SKM-1 treated with dmso at 0.1 percent for 144 hours (cell line): Measurements from ENCODE around the gene TLE4.
"Not testable (repeated sequence)": the region's sequence is repeated elsewhere in the genome, so short reads cannot be mapped to it uniquely, and the experiment has no call there.

Experiments used
- DNase-seq: peaks from one replicate; lab custom pipeline; 2025; ENCODE audit not compliant: unreplicated experiment; lab: John Stamatoyannopoulos, UW

TLE4 gene

DNA sequence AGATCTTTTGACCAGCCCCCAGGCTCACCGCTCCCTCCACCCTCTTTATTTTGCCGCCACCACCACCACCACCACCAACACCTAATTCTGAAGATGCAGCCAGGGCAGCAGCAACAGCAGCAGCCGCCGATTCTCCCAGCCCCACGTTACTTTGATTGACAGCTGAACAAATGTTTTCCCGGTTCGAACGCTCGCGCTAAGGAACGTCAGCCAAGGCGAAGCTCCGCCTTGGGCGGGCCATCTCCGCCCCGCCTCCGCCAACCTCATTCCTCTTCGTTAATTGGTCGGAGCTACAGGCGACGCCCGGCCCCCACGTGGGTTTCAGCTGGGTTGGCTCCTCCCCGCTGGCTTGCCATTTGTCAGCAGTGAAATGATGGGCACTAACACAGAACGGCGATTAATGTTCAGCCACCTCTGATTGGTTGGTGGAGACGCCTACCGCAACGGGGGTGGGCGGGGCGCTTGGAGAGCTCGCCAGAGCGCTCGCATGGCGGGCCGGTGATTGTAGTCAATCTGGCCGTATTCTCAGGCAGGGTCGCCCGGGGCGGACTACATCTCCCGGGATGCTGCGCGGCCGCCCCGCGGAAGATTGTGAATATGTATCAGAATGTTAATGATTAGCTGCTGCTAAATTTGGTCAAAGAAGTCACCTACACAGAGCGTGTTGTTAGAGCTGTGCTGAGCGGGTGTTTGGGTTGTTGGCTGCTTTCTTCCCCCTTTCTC, at the start of gene TLE4:
Gene TLE4, plus strand, starts transcription at position 657 of the 723 bp plus-strand sequence. CDS start 826 bp downstream, outside the sequence.
- DNase-seq: peak; percentile 92

DNA sequence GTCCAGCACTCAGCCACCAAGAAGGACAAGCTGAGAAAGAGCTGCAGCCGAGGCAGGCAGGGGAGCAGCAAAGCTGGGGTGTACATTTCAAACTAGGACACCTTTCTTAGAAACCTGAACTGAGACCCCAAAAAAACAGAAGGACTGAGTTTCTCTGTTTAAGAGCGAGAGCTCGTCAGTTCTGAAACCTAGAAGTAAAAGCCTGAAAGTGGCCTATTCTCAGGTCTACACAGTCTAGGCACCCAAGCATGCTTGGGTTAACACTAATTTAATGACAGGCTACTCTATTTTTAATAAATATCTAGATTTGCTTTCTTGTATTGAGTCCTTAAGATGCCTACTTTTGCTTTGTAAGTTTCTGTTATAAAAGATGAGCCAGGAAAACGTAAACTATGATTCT, 49.0 kb upstream of the TLE4 start:
- no peak for DNase-seq

DNA sequence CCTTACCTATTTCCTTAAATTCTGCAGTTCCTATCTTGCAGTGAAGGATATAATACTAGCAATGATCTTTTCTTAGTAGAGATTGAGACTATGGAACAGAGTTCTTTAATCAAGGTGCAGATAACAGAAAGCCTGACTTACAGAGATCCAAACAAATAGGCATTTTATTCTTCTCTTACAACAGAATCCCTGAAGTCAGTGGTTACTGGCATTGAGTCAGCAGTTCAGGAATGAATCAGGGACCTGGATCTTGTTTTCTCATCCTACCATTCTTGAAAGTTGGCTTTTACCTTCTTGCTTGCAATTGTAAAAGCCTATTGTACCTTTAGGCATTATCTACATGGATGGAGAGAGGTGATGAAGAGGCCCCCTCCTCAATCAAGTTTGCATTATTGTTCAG, 47.5 kb upstream of the TLE4 start:
- DNase-seq: no peak

DNA sequence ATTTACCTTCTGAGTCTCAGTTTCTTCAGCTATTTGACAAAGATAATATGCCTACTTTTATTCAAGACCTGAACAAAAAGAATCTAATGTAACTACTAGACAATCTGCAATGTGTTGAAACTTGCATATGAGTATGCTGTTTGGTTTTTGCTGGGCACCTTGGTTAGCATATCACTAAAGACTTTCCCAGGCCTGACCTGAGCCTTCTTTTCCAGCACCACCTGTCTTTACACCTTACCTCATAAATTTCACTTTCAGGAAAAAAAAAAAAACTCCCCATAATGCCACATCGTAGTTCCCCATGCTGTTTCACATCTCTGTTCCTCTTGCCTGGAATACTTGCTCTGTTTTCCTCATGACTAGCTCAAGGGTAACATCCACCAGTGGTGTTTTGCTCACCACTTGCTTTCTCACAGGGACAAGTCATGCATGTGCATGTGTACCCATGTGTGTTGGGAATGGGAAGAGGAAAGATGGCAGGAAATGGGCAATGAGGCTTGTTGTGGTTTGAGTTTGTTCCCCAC, 45.6 kb upstream of the TLE4 start:
- no peak for DNase-seq

DNA sequence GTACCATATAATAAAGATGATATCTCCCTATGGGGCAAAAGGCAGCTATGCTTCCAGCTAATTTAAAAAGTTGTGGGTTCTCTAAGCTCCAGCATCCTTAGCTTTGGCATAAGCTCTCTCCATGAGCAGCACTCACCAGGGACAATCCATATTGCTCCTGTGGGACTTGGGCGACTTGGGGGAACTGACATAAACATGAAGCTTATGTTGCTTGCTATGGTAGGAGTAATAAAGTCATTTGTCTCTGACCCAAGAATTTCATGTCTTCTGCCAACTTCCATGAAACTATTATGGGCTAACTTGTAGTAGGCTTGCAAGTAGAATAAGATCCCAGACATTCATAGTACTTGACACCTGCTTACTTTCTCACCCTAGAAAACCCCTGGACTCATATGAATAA, 36.2 kb upstream of the TLE4 start:
- no peak for DNase-seq

DNA sequence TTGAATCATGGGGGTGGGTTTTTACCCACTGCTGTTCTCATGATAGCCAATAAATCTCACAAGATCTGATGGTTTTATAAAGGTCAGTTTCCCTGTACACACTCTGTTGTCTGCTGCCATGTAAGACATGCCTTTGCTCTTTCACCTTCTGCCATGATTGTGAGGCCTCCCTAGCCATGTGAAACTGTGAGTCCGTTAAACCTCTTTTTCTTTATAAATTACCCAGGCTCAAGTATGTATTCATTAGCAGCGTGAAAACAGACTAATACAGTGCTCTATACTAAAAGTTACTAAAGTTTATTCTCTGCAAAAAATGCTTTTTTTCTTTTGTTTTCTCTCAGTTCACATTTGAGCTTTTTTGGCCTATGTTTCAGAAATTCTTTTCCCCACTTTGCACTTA, 33.9 kb upstream of the TLE4 start:
- DNase-seq: no peak

DNA sequence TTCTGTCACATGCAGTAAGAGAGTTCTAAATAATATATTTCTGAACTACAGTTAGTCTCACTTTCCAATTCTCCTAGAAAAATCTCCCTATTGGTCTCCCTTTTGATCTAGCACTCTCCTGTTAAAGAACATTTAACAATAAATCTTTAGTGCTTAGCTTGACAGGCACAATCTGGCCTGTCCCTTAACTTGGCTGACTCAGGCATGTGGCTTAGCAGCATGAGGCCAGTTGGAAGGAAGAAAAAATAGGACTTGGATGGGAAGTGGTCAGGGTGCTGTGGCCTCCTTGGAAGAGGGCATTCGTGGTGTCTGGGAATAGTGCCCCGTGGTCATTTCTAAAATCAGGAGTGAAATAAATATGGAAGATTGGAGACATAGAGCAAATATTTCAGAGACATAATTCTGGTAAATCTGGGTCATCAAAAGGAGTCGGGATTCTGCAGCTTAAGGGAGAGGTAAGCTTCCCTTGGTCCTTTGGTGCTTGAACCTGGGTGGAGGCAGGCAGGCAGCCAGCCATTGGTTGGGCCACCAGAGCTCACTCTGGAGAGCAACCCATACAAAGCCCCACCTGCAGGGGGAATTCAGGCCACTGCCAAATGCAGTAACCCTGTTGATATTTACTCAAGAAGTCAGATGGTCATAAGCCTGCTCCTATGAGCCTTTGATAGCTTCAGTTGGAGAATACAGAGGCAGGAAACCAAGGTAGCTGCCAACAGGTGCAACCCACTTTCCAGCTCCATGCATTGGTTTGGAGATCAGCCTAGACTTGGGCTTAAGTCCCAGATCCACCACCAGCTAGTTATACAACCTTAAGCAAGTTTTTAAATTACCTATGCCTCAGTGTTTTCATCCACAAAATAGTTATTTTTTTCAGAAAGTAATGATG, 28.8 kb upstream of the TLE4 start:
- DNase-seq: no peak

DNA sequence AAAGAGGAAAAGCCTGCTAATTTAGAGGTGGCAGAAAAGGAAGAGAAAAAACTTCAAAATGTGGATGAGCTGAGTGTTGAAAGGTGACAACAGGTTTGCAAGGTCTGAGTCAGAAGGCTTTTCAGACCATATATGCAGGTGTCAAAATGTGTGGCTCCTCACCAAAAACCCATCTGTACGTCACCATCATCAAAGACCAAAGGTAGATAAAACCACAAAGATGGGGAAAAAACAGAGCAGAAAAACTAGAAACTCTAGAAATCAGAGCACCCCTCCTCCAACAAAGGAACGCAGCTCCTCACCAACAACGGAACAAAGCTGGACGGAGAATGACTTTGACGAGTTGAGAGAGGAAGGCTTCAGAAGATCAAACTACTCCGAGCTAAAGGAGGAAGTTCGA, 27.4 kb upstream of the TLE4 start:
- not testable (repeated sequence) for DNase-seq

DNA sequence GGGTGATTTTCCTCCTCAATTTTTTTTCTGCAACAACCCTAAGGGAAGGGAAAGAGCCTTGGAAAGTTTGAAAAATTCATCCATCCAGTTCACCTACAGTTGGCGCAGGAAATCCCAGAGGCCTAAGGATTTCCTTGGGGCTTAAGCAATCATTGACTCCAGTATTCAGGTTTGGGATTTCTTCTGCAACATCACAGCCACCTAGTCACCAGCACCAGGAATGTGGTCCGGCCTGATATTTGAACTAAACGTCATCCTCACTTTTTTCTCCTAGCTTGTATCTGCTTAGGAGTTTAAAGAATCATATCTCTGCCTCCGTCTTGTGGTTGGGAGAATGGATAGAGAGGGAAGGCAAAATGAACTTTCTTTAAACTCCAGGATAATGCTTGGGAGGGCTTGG, 20.2 kb upstream of the TLE4 start:
- no peak for DNase-seq

DNA sequence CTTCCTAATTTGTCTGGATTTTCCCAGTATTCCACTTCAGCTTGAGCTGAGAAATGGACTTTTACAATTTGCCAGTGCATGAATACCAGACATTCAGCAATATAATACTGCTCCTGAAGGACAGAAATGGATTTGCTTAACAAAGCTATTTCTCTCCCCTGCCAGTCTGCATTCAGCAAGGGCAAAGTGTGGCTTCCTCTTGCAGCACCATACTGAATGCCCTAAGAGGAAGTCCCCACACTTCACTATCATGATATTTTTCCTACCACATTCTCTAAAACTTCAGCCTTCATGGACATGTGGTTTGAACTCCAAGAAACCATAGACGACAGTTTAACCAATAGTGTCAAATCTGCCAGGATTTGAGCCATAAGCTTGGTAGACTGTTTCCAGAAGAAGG, 19.8 kb upstream of the TLE4 start:
- no peak for DNase-seq

DNA sequence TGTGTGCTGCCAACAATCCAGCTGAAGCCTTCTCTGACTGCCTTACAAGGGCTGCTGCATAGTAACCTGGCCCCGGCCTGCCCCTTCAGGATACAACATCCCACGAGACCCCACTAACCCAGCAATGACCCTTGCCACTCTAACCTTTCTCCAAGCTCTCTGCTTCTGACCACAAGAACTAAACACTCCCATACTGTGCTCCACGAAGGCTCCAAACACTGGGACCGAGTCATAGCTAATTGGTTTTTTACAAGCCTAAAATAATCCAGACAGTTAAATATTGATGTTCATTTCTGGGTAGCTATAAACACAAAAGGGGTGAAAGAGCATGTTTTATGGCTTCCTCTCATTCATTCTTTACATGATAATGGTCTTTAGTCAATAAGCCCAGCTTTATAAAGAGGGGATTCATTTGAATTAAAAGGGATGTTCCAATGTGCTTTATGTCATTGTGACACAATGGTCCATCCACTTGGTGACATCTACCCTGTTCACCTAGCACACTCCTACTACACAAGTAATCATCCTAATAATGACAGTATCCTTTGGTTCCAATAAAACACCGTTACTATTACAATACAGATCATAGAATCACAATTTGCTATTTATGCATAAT, 16.2 kb upstream of the TLE4 start:
- no peak for DNase-seq

DNA sequence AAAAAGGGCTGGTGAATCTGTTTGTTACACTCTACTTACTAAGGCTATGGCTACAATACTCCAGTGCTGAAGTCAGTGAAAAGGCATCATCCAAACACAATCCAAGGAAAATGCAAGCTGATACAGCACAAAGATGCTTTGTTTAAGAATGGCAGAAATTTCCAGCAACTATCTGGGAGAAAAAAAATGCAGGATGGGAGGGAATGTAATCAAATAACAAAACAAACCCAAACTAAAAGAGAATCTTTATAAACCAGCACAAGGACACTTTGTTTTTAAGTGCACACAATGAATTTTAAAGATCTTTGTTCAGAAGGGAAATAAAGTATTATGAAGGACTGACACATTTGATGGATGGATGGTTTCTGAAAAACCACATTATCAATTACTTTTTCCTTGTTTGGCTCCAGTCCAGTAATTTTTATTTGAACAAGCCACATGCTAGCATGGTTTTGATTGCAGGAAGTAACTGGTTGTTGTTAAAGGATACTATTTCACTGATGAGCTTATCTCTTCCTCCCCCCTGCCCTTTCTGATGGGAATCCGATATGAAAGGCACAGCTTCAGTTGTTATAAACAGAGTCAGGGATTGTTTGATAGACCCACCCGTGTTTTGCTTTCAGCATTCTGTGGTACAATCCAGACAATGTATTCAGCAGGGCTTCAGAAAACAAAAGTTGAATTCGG, 12.1 kb upstream of the TLE4 start:
- DNase-seq: no peak

DNA sequence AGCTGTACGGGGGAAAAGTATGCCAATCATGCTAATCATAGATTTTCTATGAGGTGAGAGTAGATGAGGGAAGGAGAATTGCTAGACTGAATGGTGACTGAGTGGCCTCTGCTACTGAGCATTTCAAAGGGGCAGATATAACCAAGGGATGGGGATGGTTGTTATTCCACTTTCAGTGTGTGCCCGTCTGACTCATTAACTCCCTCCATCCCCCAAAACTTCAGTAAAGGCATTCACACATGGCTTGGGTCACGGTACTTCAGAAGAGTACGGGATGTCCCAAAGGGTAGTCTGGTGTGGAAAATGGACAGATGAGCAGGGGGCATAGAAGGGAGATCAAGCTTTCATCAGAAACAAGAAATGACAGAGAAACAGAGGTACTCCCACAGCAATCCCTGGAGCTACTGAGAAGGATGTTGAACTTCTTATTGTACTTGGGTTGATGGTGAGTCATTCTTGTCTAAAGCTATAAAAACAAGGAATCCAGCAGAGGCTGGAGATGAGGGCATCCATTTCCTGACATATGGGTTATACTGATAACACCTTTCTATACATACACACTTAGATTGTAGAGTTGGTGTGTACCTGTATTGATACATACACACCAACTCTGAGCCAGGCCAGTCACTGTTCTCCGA, 8.9 kb upstream of the TLE4 start:
- no peak for DNase-seq

DNA sequence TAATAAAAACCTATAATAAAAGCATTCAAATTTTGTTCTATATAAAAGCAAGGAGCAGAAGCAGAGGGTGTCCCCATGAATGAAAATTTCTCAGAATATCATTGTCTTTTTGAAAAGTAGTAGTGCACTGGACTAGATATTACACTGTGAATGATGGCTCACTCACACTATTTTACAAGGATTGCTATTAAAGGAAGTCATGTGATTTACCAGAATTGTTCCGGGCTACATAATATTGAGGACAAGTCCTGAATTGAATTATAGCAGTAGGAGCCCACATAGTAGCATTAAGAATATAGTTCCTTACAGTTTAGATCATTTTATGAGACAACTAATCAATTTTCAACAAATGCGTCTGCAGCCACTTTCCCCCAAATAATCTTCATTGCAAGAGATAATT, 7.7 kb upstream of the TLE4 start:
- DNase-seq: no peak

DNA sequence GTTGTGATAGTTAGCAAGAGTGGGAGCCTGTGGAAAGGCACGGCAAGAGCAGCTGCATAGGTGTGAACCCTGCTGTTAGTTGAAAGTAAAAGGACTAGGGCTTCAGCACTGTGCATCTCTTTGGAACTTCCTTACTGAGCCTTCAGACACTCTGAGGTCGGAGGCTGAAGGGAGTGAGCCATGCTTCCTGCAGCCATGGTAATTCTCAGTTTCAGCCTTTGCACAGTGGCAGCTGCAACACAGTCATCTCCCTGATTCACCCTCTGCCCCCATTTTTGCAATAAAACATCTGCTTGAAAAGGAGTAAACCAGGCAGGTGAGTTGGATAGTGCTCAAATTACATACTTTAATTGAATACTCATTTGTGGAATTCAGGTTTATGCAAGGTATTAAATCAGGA, 6.5 kb upstream of the TLE4 start:
- no peak for DNase-seq

DNA sequence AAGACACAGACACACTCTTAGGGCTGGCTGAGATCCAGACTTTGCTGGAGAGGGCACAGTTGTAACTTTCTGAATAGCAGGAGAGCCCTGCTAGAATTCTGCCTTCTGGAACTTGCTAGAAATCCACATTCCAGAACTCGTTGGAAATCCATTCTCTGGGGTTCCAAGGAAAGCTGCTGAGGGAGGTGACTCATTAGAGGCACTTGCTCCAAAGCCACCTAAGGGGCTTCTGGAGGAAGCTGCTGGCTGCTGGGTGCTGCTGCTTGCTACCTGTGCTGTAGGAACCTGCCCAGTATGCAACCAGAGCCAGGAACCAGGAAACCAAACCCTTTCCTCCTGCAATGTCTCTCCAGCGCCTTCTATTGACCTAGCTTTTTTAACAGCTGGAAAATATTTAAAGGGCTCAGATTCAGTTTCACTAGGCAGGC, 4.1 kb upstream of the TLE4 start:
- DNase-seq: no peak

DNA sequence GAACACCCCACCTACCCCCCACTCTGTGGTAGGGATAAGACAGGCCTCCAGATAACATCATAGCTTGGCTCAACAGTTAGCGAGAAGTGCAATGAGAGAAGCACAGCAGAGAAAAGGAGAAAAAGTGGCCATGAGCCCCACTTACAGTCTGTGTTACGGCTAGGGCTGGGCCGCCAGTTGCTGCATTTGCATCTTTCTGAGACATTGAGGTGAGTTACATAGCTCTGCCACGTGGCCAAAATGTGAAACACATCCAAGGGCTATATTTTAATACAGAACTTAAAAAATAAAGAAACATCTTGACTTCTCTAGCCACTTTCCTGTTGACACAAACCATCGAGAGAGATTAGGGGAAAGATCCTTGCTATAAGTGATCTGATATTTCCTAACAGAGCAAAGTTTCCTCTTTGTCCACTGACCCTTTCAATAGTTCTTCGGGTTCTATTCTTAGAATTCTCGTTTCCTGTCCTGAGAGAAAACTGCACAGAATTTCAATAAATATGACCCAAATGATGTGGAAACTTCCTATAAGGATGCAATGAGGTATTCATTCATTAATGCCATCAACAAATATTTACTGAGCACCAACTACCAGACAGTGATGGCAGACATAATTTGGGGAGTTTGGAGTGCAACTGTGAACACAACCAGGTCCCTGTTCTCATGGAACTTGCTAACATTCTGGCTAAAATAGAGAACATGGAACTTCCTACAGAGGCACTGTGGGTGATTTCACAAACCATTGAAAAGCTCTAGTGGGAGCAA, 3.2 kb upstream of the TLE4 start:
- DNase-seq: peak; percentile 60

DNA sequence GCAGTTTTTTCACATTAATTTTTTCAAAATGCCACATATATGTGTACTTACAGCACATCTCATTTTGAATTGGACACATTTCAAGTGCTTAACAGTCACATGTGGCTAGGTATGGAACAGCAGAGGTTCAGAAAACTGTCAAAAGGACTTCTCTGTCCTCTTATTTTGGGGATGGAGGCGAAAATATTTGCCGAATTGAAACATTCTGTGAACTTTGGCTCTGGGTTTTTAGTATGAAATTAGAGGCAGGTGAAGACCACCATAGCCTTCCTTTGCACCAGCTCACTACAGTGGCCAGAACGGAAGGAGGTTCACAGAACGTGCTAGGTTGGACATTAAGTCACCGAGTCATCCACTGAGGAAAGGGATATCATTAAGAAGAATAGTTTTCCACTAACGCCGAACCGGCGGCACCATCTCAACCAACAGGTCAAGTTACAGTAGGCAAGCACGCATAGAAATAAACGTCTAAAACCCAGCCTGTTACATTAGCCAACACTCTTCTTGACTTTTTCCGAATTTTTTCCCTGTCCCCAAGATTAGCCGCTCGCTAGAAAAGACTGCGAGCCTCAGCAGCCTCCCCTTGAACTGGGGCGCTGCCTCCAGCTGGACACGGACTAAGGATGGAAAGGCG, 1.8 kb upstream of the TLE4 start:
- no peak for DNase-seq
